HEK293T (cell line): ENCODE results near the gene C19orf85.

Source experiments
- ARNT ChIP-seq: fragments of 450-650 bp; IDR thresholded peaks from 2 replicates; pipeline ENCODE4 v1.6.1; 2017; ENCODE audit warnings: mild to moderate bottlenecking
- BHLHE40 ChIP-seq: fragments of 450-650 bp; IDR thresholded peaks from 2 replicates; pipeline ENCODE4 v1.6.1; 2016; ENCODE audit warnings: mild to moderate bottlenecking, moderate library complexity, borderline replicate concordance
- CTBP1 ChIP-seq: fragments of 450-650 bp; IDR thresholded peaks from 2 replicates; pipeline ENCODE4 v1.6.1; 2016; ENCODE audit warnings: borderline replicate concordance
- ELF4 ChIP-seq: fragments of 450-650 bp; IDR thresholded peaks from 2 replicates; pipeline ENCODE4 v1.6.1; 2017; ENCODE audit warnings: antibody characterized with exemption
- FOXK2 ChIP-seq: fragments of 450-650 bp; IDR thresholded peaks from 2 replicates; pipeline ENCODE4 v1.6.1; 2016; ENCODE audit warnings: mild to moderate bottlenecking
- FOXM1 ChIP-seq: fragments of 450-650 bp; IDR thresholded peaks from 2 replicates; pipeline ENCODE4 v1.6.1; 2017; ENCODE audit warnings: mild to moderate bottlenecking, borderline replicate concordance
- HDGF ChIP-seq: fragments of 450-650 bp; IDR thresholded peaks from 2 replicates; pipeline ENCODE4 v1.6.1; 2017; ENCODE audit warnings: antibody characterized with exemption, borderline replicate concordance
- L3MBTL2 ChIP-seq: fragments of 450-650 bp; conservative IDR thresholded peaks from 2 replicates; pipeline ENCODE4 v1.6.1; 2016; ENCODE audit warnings: mild to moderate bottlenecking
- LEF1 ChIP-seq: fragments of 450-650 bp; IDR thresholded peaks from 2 replicates; pipeline ENCODE4 v1.6.1; 2017; ENCODE audit warnings: mild to moderate bottlenecking, borderline replicate concordance
- NFRKB ChIP-seq: fragments of 450-650 bp; IDR thresholded peaks from 2 replicates; pipeline ENCODE4 v1.6.1; 2016; ENCODE audit warnings: mild to moderate bottlenecking, moderate library complexity
- SP1 ChIP-seq: fragments of 450-650 bp; IDR thresholded peaks from 2 replicates; pipeline ENCODE4 v1.6.1; 2017
- SUZ12 ChIP-seq: fragments of 450-650 bp; IDR thresholded peaks from 2 replicates; pipeline ENCODE4 v1.6.1; 2016; ENCODE audit warnings: mild to moderate bottlenecking
- TARDBP ChIP-seq: fragments of 450-650 bp; IDR thresholded peaks from 2 replicates; pipeline ENCODE4 v1.6.1; 2016
- ZNF384 ChIP-seq: fragments of 450-650 bp; IDR thresholded peaks from 2 replicates; pipeline ENCODE4 v1.6.1; 2016

DNA sequence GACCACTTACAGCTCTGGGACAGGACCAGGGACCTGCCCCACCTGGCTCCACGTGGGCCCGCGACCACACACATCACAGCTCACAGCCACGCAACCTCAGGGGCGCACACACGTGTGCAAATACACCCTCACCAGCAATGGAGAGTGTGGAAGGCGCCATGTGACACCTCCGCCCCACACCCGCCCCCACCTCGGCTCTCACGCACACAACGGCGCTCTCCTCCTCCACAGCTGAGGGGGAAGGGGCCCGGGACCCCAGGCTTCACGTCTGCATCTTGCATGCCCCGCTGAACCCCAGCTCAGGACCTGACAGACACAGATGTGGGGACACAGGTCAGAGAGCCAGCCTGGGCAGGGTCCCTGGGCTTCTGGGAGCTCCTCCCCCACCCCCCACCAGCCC is 15.1 kb downstream of the C19orf85 start:
- TF ChIP-seq FOXM1 = no peak
- TF ChIP-seq L3MBTL2 = no peak
- TF ChIP-seq ARNT = no peak
- no peak for TF ChIP-seq NFRKB
- TF ChIP-seq SUZ12 = no peak
- no peak for TF ChIP-seq ZNF384
- TF ChIP-seq TARDBP = no peak
- no peak for TF ChIP-seq LEF1
- no peak for TF ChIP-seq BHLHE40
- no peak for TF ChIP-seq FOXK2
- TF ChIP-seq SP1 = no peak
- no peak for TF ChIP-seq CTBP1
- no peak for TF ChIP-seq HDGF
- no peak for TF ChIP-seq ELF4
